GM12878 (cell line): Measurements from ENCODE around the gene ZNF462.

Experiments used
- CTCF ChIP-seq, 3 experiments: IDR thresholded peaks in 2 of 3; conservative IDR thresholded peaks in 1 of 3; 2 replicates each; pipeline ENCODE4 v1.5.1; 2011; ENCODE audit warnings: low read depth in 3 of 3, low read length in 3 of 3, mild to moderate bottlenecking in 3 of 3, control low read depth in 2 of 3, moderate library complexity in 2 of 3, inconsistent platforms in 1 of 3, mixed read lengths in 1 of 3; ENCODE audit not compliant: control insufficient read depth in 2 of 3, insufficient read depth in 1 of 3; ENCODE audit errors: extremely low read depth in 1 of 3
- MEF2A ChIP-seq: IDR thresholded peaks from 2 replicates; pipeline ENCODE4 v1.6.1; 2011; ENCODE audit warnings: low read depth, mild to moderate bottlenecking, low read length, moderate library complexity; ENCODE audit not compliant: insufficient read depth
- MLLT1 ChIP-seq: fragments of 450-650 bp; IDR thresholded peaks from 2 replicates; pipeline ENCODE4 v1.6.1; 2016; ENCODE audit warnings: mild to moderate bottlenecking
- PAX8 ChIP-seq: fragments of 450-650 bp; IDR thresholded peaks from 2 replicates; pipeline ENCODE4 v1.6.1; 2017; ENCODE audit warnings: mild to moderate bottlenecking, moderate library complexity
- SIN3A ChIP-seq: IDR thresholded peaks from 2 replicates; pipeline ENCODE4 v1.6.1; 2012; ENCODE audit warnings: low read depth, low read length, improper control_type of control experiment
- ZNF622 ChIP-seq: fragments of 450-650 bp; IDR thresholded peaks from 2 replicates; pipeline ENCODE4 v1.6.1; 2017; ENCODE audit warnings: mild to moderate bottlenecking, inconsistent platforms

GRCh38 chr9:106927916-106928315 lies 65.0 kb downstream of the ZNF462 start:
- TF ChIP-seq SIN3A (no peak), PAX8 (no peak), CTCF (IDR thresholded peaks at IDR 0.05 in 2 of 3, conservative IDR thresholded peaks at IDR 0.05 in 1 of 3; ENCODE audit: control insufficient read depth in 2 of 3, extremely low read depth in 1 of 3, insufficient read depth in 1 of 3, low read depth in 3 of 3, low read length in 3 of 3) (no peak), ZNF622 (no peak), MEF2A (no peak), MLLT1 (no peak)
